Fibroblast of villous mesenchyme (primary cell): Measurements from ENCODE around the gene PHF21B. TPM values are rescaled to one million over a fixed set of nuclear protein-coding genes. Genes with fewer than 3 reads are reported as not detected.

Experiments
- DNase-seq: peaks from one replicate; pipeline ENCODE4 v3.0.0-alpha.2; 2010; ENCODE audit warnings: low read depth
- H3K4me3 ChIP-seq: 2 replicates; pipeline ENCODE4 v1.5.1; 2011; ENCODE audit warnings: low read depth, mild to moderate bottlenecking, low read length
- CTCF ChIP-seq: IDR thresholded peaks from 2 replicates; pipeline ENCODE4 v1.5.1; 2012; ENCODE audit warnings: low read depth, mild to moderate bottlenecking, low read length; ENCODE audit not compliant: insufficient read depth
- total RNA-seq: library from RNA; depleted of rRNA; stranded (reverse); fragments of >200 nt; gene quantifications from 2 replicates; pipeline ENCODE4 v1.2.3, GENCODE V29; 2012

PHF21B gene
- total RNA-seq, 1 donor: not detected

- no peak for DNase-seq
- no peak overlapping the region for H3K4me3 ChIP-seq
- no peak for TF ChIP-seq CTCF
These were observed 25.0 kb upstream of the PHF21B start for GRCh38 chr22:45034821-45035220.

GRCh38 chr22:45034156-45034555 is 24.4 kb upstream of the PHF21B start:
- TF ChIP-seq CTCF: no peak
- no peak overlapping the region for H3K4me3 ChIP-seq
- no peak for DNase-seq

- TF ChIP-seq CTCF: no peak
- no peak overlapping the region for H3K4me3 ChIP-seq
- no peak for DNase-seq
These were observed 23.3 kb upstream of the PHF21B start for GRCh38 chr22:45033136-45033535.

GRCh38 chr22:45031629-45032403 is 22.0 kb upstream of the PHF21B start:
- DNase-seq: no peak
- TF ChIP-seq CTCF: no peak
- no peak overlapping the region for H3K4me3 ChIP-seq

- H3K4me3 ChIP-seq: no peak overlapping the region
- TF ChIP-seq CTCF: no peak
- no peak for DNase-seq
These were observed 19.7 kb upstream of the PHF21B start for GRCh38 chr22:45029501-45029900.

- DNase-seq: no peak
- TF ChIP-seq CTCF: no peak
- no peak overlapping the region for H3K4me3 ChIP-seq
These were observed 16.7 kb upstream of the PHF21B start for GRCh38 chr22:45026511-45026910.

GRCh38 chr22:45023431-45023830 is 13.6 kb upstream of the PHF21B start:
- no peak for TF ChIP-seq CTCF
- no peak for DNase-seq
- H3K4me3 ChIP-seq: no peak overlapping the region
